Vagina (tissue), 2 donors: Measurements from ENCODE around the gene WWTR1. TPM values are rescaled to one million over a fixed set of nuclear protein-coding genes. Genes with fewer than 3 reads are reported as not detected.
A peak's percentile ranks its signal among the peaks of the same experiment; 100 is the strongest.

Experiments
- DNase-seq, 2 donors: peaks; one replicate each; pipeline ENCODE4 v3.0.0-alpha.2; 2017; ENCODE audit errors: extremely low spot score in 2 of 2
- H3K27ac ChIP-seq: fragments of 200-600 bp; sonication (generic); one replicate; pipeline ENCODE4 v1.5.1; 2019
- H3K27me3 ChIP-seq: fragments of 200-600 bp; sonication (generic); one replicate; pipeline ENCODE4 v1.5.1; 2019
- H3K36me3 ChIP-seq, 2 donors: fragments of 200-600 bp; sonication (generic); one replicate each; pipeline ENCODE4 v1.5.1; 2017 to 2019
- H3K4me1 ChIP-seq: fragments of 200-600 bp; sonication (generic); one replicate; pipeline ENCODE4 v1.5.1; 2019
- H3K4me3 ChIP-seq, 2 donors: fragments of 200-600 bp; sonication (generic); 1 replicate in 1 of 2; 2 replicates in 1 of 2; pipeline ENCODE4 v1.5.1; 2016 to 2019
- H3K9me3 ChIP-seq: fragments of 200-600 bp; sonication (generic); one replicate; pipeline ENCODE4 v1.5.1; 2019
- POLR2A ChIP-seq, 2 donors: fragments of 450-650 bp; IDR thresholded peaks; one replicate each; pipeline ENCODE4 v1.6.1; 2017; ENCODE audit warnings: antibody characterized with exemption in 2 of 2, mild to moderate bottlenecking in 2 of 2, moderate library complexity in 2 of 2
- POLR2AphosphoS5 ChIP-seq, 2 donors: sonication (generic); formaldehyde crosslinking; IDR thresholded peaks; one replicate each; pipeline ENCODE4 v1.9.0; 2017; ENCODE audit warnings: antibody characterized with exemption in 2 of 2, mild to moderate bottlenecking in 2 of 2, low read depth in 1 of 2; ENCODE audit not compliant: insufficient read depth in 1 of 2
- intact Hi-C: fragments of 100-400 bp; cut with DNase I; formaldehyde crosslinking; loops from one replicate; pipeline ENCODE4 v1.15.1; 2023
- total RNA-seq: library from RNA; depleted of rRNA; stranded (reverse); fragments of >200 nt; gene quantifications from one replicate; pipeline ENCODE4 v1.2.3, GENCODE V29; 2016
- TF ChIP-seq, protein P1 (sequence below), 3 experiments: fragments of 450-650 bp in 2 of 3; fragments of 200-600 bp in 1 of 3; sonication (generic) in 1 of 3; IDR thresholded peaks; one replicate each; pipeline ENCODE4 v1.5.1; 2017 to 2019; ENCODE audit warnings: antibody characterized with exemption in 3 of 3, mild to moderate bottlenecking in 2 of 3, moderate library complexity in 2 of 3

Gene WWTR1
- total RNA-seq, 1 donor from 2014 or later: 181 TPM

DNA sequence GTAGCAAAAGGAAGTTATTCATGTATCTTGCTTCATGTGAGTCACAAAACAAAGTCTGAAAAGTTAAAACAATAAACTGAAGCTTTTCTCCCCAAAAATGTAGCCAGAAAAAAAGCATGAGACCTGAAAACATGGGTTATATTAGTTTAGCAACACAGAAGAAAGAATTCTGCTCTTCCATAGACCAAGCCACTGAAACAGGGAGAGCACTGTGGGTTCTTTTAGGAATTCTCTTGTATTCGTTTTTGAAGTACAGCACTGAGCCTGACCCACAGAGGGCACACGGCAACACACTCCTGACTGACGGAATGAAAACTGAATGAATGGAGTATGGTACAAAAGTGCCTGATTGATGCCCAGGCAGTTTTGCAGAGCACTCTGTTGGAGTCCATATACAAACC, 116.7 kb downstream of the WWTR1 start:
- no peak for DNase-seq
- Histone ChIP-seq H3K27me3 (no peaks in the 10 kb centered on the region), H3K4me3 (no peak overlapping the region), H3K9me3 (no peaks in the 10 kb centered on the region), H3K4me1 (peaks cover 26% of the 10 kb centered on the region), H3K36me3 (peaks cover 0 to 9% of the 10 kb centered on the region in 2 donors), H3K27ac (no peak overlapping the region)
- TF ChIP-seq POLR2A (IDR thresholded peaks at IDR 0.05) (no peak), POLR2AphosphoS5 (IDR thresholded peaks at IDR 0.05; ENCODE audit: insufficient read depth in 1 of 2, low read depth in 1 of 2) (no peak)
- intact Hi-C loops: no loop called here

DNA sequence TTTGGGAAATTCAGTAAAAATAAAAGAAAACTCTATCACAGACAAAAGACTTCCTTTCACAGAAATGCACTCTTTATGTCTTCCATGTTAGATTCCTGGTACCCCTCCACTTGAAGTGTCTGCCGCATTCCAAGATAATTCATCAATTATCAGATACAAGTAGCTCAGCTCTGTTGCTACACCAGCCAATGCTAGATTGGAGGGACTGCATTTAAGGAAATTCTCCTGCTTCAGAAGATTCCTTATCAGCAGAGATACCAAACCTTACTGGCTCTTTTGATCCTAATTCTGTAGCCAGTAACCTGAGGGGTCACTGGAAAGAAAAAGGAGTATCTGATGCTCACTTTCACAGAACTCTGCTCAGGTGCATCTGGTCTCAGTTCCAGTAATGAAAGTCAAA, 119.5 kb downstream of the WWTR1 start:
- Histone ChIP-seq H3K9me3 (no peaks in the 10 kb centered on the region), H3K27ac (no peak overlapping the region), H3K4me1 (peaks cover 54% of the 10 kb centered on the region), H3K27me3 (no peaks in the 10 kb centered on the region), H3K4me3 (no peak overlapping the region), H3K36me3 (peaks cover 0 to 9% of the 10 kb centered on the region in 2 donors)
- intact Hi-C loops: no loop called here
- TF ChIP-seq POLR2AphosphoS5 (IDR thresholded peaks at IDR 0.05; ENCODE audit: insufficient read depth in 1 of 2, low read depth in 1 of 2): no peak
- DNase-seq: no peak

DNA sequence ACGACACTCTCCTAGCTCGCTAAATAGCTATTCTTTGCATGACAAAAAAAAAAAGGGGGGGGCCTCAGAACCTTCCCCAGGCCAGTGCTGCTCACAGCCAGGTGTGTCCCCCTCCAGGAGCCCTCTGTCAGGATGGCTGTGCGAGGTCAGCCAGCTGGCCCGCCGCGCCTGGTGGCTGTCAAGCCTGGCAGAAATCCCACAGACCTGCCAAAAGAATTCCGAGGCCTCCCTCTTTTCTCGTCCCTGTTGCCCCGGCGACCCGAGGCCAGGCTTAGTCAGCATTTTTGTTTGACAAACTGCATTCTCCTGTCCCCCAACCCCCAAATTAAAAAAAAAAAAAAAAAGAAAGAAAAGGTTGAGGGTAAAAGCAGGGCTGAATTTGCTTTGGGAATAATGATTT, 121.4 kb downstream of the WWTR1 start:
- Histone ChIP-seq H3K27ac (peak overlapping the region; percentile 49), H3K27me3 (no peaks in the 10 kb centered on the region), H3K4me1 (peaks cover 63% of the 10 kb centered on the region), H3K36me3 (no peaks in the 10 kb centered on the region), H3K9me3 (no peaks in the 10 kb centered on the region), H3K4me3 (no peak overlapping the region)
- intact Hi-C loops: no loop called here
- TF ChIP-seq, protein P1, sequence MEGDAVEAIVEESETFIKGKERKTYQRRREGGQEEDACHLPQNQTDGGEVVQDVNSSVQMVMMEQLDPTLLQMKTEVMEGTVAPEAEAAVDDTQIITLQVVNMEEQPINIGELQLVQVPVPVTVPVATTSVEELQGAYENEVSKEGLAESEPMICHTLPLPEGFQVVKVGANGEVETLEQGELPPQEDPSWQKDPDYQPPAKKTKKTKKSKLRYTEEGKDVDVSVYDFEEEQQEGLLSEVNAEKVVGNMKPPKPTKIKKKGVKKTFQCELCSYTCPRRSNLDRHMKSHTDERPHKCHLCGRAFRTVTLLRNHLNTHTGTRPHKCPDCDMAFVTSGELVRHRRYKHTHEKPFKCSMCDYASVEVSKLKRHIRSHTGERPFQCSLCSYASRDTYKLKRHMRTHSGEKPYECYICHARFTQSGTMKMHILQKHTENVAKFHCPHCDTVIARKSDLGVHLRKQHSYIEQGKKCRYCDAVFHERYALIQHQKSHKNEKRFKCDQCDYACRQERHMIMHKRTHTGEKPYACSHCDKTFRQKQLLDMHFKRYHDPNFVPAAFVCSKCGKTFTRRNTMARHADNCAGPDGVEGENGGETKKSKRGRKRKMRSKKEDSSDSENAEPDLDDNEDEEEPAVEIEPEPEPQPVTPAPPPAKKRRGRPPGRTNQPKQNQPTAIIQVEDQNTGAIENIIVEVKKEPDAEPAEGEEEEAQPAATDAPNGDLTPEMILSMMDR (IDR thresholded peaks at IDR 0.05): no peak
- peak in 1 of 2 donors; percentile 25 for TF ChIP-seq POLR2AphosphoS5 (IDR thresholded peaks at IDR 0.05; ENCODE audit: insufficient read depth in 1 of 2, low read depth in 1 of 2)
- no peak for DNase-seq

DNA sequence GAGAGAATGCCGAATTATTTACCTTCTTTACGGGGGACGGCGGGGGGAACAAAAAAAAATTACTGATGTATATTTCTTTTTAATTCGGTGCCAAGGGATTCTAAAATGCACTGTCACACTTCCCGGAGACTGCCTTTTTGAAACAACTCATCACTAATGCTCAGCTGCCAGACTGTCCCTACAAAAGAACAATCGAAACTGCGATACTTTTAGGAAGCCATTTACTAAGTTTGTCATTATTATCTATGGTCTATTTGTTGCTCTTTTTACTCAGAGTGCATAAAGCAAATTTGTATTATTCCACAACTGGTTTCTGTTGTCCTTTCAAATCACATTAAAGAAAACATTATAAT, 122.5 kb downstream of the WWTR1 start:
- no peak for TF ChIP-seq POLR2AphosphoS5 (IDR thresholded peaks at IDR 0.05; ENCODE audit: insufficient read depth in 1 of 2, low read depth in 1 of 2)
- no peak for TF ChIP-seq POLR2A (IDR thresholded peaks at IDR 0.05)
- TF ChIP-seq, protein P1 (IDR thresholded peaks at IDR 0.05): no peak
- H3K36me3 ChIP-seq: no peaks in the 10 kb centered on the region
- H3K9me3 ChIP-seq: no peaks in the 10 kb centered on the region
- no peaks in the 10 kb centered on the region for H3K27me3 ChIP-seq
- intact Hi-C loops: no loop called here
- H3K27ac ChIP-seq: peak overlapping the region; percentile 65
- peak overlapping the region; percentile 5 to 10 for H3K4me3 ChIP-seq
- H3K4me1 ChIP-seq: peaks cover 60% of the 10 kb centered on the region
- DNase-seq: no peak

DNA sequence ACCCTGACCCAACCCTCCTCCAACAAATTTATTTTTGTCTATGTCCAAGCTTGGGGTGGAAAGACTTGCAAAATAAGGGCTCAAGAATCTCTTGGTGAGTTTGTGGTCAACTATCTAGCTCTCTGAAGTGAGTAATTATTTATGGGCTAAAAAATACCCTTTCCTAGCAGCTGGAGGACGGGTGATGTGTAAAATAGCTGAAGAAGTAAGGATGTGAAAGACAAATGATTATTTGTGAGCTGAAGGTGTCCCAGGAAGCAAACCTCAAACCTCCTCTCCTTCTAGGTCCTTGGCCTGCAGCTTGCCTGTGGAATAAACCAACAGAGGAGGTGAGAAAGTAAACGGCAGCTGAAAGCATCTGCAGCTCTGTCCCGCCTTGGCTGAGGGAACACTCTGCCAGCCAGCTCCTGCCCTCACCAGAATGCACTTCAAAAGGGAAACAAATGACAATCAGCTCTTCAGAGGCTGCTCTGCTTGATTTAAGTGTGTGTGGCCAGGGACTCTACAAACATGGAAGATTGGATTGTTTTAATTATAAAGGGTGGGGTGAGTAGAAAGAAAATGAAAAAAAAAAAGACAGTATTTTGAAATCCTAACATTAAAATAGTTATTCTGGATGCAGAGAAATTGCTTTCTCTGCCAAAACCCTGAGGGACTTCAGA, 123.0 kb downstream of the WWTR1 start:
- H3K4me1 ChIP-seq: peaks cover 55% of the 10 kb centered on the region
- intact Hi-C loops: loop anchor here (5.0 kb wide), 1 partner anchor 122 kb away; the partner anchor contains the start of gene WWTR1
- DNase-seq: no peak

DNA sequence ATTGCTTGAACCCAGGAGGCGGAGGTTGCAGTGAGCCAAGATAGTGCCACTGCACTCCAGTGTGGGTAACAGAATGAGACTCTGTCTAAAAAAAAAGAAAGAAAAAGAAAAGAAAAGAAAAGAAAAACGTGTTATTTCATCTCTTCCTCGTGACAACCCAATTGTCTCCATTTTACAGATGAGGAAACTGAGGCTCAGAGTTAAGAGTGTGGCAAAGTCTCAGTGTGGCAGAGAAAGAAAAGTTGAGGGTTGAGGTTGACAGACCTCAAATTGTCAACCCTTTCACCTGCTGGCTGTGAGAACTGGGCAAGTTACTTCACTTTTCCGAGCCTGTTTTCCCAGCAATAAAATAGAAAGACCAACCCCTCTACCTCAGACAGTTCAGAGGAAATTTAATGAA, 123.7 kb downstream of the WWTR1 start:
- H3K4me1 ChIP-seq: peaks cover 51% of the 10 kb centered on the region
- H3K9me3 ChIP-seq: no peaks in the 10 kb centered on the region
- peak overlapping the region; percentile 65 for H3K27ac ChIP-seq
- DNase-seq: no peak
- TF ChIP-seq POLR2AphosphoS5 (IDR thresholded peaks at IDR 0.05; ENCODE audit: insufficient read depth in 1 of 2, low read depth in 1 of 2) (no peak), POLR2A (IDR thresholded peaks at IDR 0.05) (no peak)
- TF ChIP-seq, protein P1 (IDR thresholded peaks at IDR 0.05): no peak
- H3K36me3 ChIP-seq: no peaks in the 10 kb centered on the region
- H3K27me3 ChIP-seq: no peaks in the 10 kb centered on the region
- intact Hi-C loops: loop anchor here (5.0 kb wide), 1 partner anchor 123 kb away; the partner anchor contains the start of gene WWTR1
- no peak overlapping the region for H3K4me3 ChIP-seq

More for the DNA sequence above, 123.0 kb downstream of the WWTR1 start:
- no peak for TF ChIP-seq POLR2AphosphoS5 (IDR thresholded peaks at IDR 0.05; ENCODE audit: insufficient read depth in 1 of 2, low read depth in 1 of 2)
- no peak for TF ChIP-seq POLR2A (IDR thresholded peaks at IDR 0.05)
- Histone ChIP-seq H3K9me3 (no peaks in the 10 kb centered on the region), H3K27ac (peak overlapping the region; percentile 65), H3K4me3 (peak overlapping the region; percentile 5 to 10), H3K36me3 (no peaks in the 10 kb centered on the region), H3K27me3 (no peaks in the 10 kb centered on the region)
